GM21528 (cell line): ENCODE data around the gene NEGR1.

Source experiments
- ATAC-seq: cut with Tn5 transposase; IDR thresholded peaks from one replicate; pipeline ENCODE4 v1.9.1; 2021; ENCODE audit warnings: mild to moderate bottlenecking, moderate library complexity; ENCODE audit not compliant: unreplicated experiment, low FRiP score

The NEGR1 gene

DNA sequence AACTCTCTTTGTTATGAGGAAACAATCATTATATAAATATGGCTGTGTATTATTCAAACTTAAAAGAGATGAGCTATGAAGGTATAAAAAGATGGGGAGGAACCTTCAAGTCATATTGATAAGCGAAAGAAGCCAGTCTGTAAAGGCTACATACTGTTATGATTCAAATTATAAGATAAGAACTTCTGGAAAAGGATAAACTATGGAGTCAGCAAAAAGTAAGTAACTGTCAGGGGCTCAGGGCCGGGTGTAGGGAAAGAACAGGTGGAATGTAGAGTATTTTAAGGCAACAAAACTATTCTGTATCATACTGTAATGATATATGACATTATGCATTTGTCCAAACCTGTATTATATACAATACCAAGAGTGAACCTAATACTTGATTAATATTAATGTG is 628.4 kb downstream of the NEGR1 start:
- ATAC-seq: no peak

DNA sequence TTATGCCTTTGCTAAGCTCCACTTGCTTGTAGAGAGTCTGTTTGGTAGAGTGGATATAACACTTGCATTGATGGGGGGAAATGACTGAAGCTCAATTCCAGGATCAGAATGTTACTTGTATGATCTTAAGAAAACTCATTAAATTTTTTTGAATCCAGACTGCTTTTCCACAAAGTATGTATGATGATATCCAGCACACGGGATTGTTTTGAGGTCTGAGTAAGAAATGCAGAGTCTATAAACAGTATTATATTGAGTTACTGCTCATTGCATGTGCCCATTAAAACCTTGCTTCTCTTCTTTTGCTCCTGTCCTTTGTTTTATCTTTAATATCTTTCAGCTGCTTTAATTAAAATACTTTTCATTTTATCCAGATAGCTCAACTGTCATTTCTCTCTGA is 631.1 kb downstream of the NEGR1 start:
- no peak for ATAC-seq

DNA sequence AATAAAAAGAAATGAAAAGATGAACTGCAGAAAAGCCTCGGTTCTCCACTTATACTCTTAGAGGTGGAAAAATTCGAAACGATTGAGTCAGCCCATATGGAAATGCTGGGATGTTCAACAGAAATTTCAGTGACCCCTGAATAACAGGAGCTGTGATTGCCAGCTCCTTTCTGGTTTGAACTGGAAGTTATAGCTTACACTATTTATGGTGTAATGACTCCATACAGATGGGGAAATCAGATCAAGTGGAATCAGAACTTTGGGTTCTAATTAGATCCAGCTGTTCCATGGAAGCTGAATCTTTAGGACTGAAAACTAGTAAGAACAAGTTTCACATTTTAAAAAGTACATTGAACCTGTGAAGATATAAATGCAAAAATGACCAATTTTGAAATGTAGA is 632.2 kb downstream of the NEGR1 start:
- no peak for ATAC-seq

DNA sequence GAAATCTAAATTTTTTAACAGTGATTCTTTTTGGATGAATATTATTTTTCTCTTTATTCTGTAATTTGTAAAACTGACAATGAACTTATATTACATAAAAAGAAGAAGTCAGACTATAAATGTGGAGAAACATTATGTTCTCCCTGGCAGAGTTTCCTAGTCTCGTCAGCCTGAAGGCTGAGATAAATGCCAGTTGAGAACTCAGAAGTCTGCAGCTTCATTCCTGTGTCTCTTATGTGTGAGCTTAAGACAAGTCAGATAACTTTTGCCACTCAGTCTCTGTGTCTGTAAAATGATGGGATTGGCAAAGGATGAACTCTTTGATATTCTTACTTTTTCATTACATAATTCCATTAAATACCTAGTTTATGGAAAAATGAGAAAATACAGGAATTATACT is 632.7 kb downstream of the NEGR1 start:
- ATAC-seq: no peak

DNA sequence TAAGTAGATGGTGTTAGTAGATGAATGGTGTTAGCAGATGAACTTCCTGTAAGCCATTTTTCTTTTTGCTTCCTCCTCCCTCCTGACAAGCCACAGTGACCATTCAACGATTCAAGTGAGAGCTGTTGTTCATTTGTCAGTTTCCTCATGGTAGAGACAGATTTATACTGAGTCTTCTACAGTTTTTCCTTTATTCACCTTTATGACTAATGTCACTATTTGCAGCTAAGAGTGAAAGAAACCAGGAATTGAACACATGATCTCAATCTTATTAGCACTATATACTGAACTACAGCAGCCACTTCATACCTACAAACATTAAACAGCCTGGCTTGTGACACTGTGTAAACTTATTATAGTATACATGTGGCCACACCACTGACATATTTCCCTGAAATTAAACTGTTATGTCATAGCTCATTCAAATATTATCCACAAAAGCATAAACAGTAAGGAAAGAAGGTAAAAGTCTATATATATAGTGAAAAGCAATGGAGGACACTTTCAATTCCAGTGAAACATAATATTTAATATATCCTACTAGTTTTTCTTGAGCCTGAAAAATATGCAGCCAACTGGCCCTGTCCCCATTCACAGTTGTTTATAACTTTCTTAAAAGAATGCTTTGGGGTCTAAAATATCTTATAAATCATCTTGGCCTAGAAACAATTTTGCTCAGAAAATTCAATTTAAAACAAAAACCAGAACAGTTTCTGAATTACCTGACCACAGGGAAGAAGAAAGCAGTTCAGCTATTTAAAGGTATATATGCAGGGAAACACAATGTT is 634.6 kb downstream of the NEGR1 start:
- no peak for ATAC-seq

DNA sequence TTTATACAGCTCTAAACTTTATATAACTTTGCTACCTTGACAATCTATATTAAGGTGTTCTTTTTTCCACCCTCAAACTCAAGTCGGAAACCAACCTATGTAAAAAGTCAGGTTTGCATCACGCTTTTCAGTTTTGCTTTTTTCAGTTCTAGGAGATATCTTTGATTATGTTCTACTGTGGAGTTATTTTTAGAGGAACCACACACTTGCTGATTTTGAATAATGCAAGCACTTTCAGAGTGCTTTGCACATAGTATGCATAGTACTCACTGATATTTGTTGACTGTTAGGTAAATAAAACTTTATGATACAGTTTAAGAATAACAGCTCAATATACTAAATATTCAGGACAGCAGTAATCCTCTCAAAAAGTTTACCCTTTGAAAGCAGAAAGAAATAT is 637.3 kb downstream of the NEGR1 start:
- no peak for ATAC-seq

DNA sequence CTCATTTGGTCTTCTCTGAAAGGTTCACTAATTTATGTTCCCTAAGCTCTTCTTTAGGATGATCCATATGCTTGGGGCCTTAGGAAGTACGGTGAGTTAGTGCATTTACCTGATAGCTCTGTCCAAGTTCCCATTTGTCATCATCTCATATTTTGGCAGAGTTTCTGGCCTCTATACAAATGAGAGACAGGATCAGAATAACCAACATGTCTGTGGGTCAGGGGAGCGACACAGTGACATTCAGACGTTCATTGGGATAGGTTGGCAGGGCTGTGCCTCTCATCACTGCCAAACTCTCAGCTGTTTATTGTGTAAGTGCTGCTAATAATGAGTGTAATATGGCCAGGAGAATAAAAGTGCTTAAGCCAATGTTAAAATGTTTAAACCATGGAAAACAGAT is 640.4 kb downstream of the NEGR1 start:
- ATAC-seq: no peak

DNA sequence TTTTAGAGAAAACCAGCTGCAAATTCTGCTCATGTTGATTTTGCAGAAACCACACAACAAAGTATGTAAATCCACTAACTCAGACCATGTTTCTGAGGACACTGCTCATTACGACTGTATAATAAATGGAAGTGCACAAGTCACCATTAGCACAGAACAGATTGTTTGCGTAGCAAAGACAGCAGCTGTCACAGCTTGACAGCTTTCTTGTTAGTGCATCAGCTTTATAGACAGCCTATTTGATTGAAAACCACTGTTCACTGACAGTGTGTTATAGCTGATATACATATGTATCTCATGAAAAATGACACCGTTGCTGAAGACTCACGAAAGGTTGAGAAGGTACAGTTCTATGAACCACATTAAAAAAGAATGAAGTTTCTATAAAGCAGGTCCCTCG is 641.3 kb downstream of the NEGR1 start:
- ATAC-seq: no peak

DNA sequence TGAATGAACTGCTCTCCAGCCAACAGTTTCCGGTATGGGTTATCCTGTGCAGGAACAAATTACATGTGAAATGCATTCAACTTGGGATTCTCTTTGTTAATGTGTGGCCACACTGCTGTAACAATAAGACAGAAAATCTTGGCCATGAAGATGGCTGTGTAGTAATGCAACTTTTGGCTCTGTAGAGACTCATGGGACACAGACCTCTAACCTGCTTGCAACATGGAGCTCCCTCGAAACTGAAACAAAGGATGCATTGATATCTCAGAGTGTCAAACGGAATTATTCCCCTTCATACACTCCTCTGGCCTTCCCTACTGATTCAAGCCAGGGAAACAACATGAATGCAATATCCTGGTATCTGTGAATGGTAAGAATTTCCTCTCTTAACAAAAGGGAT is 642.2 kb downstream of the NEGR1 start:
- no peak for ATAC-seq

DNA sequence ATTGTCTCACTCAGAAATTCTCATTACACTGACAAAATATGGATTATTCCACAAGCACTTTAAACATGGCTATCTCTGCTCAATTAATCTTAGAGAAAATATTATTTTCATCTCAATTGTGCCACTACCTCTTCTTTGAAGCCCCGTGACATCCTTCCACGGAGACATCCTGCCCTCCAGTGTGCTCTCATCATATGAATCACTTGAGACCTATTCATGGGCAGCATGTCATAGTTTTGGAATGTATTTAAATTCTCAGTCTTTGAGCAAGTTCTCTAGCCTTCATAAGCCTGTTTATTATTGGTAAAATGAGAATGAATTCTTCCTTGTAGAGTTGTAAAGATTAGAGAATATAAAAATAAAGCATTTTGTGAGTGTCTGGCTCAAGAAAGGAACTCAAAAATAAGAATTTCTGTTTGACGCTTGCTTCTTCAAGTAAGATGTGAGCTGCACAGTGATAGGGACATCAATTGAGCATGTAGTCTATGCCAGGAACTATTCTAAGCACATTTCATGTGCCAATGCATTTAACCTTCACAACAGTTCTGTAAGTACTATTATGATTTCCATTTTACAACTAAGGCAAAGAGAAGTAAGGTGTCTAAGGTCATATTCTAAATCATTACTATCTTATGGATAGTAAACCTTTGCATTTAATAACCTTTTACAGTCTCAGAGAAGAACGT is 644.1 kb downstream of the NEGR1 start:
- ATAC-seq: no peak

DNA sequence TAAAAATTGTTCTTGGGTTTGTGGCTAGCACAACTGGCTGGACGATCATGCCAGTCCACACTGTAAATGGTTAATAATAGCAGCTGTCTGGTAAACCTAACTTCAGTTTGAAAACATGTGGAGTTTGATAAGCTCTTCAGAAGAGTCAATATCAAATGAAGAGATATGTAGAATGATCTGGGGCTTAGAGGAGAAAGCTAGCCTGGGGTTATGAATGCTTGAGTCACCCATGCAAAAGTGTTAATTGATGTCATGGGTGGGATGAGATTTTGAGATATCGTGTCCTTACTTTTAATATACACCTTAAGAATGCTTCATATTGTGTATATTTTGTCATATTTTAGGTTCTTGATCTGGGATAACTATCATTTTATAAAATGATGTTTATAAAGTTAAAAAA is 646.8 kb downstream of the NEGR1 start:
- ATAC-seq: no peak

DNA sequence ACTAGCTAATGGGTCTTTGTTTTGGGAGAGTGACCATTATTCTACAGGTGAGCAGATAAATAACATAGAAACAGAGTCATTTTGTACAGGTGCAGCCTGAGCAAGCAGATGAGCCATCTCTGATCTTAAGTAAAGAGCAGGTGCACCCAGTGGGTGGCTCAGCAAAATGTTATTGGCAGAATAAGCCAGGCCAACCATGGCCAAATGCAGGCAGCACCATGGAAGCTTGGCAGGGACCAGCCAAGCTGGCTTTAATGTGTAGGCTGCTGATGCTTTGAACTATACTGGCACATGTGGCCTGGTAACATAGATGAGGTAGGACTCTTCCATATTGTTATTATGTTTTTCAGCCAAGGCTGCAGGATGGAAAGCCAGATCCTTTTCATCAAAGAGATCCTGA is 648.2 kb downstream of the NEGR1 start:
- no peak for ATAC-seq

DNA sequence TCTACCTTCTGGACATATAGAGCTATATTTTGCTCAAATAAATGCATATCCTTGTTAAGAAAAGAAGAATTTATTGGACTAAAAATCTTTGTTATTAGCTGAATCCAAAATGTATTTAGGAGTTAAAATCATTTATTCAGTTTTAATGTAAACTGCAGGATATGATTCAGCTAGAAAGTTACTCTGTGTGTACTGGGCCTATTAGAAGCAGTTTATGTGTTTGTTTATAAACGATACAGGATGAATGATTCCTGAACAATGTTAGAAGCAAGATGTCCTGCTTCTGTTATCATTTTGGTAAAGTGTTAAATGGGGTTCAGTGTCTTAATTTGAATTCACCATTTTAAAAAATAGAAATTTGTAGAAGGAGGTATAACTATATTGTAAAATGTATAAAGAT is 652.3 kb downstream of the NEGR1 start:
- ATAC-seq: no peak

DNA sequence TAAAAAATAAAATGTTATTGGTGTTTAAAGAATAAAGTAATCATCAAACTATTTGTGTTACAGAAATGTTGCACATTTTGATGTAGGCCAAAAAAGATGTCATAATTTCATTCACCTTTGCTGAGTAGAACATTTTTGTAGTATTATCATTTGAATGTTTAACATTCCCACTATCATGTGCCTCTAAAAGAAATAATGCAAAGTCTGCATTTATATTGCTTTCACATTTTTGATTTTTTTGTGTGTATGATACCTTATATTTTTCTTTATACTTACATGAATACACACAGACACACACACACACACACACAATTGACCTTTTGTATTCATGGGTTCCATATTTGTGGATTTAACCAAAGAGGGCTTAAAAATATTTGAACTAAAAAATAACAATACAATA is 657.3 kb downstream of the NEGR1 start:
- no peak for ATAC-seq

DNA sequence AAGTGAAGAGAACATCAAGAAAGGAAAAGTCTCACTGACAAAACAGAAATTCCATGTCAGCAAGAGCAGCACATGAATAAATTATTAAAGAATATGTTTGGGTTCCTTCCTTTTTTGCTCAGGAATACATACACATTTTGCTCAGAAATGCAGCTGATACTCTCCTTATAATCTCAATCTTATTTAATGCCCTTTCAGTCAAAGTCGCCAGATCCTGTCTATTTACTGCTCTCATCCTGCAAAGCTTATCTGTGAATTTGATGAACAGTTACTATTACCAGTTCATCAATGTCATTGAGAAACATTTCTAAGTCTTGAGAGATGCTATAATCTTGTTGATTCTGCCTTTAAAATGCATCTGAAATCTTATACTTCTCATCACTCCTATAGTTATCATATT is 658.5 kb downstream of the NEGR1 start:
- no peak for ATAC-seq

DNA sequence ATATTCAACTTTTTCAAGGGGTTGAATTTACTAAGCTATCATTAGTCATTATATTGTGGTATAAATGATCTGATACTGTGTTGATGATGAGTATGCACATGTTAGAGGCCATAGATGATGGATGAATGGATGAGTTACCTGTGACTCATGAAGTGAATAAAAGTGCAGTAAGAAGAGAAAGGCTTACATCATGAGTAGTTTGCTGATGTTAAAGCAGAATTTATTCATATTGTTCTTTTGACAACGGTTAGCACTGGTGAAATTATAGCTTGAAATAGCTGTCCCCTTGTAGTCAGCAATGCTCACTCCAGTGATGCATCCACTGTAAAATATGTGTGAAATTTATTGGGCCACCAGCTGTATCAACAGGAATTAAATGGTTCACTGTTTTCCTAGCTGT is 660.6 kb downstream of the NEGR1 start:
- no peak for ATAC-seq

DNA sequence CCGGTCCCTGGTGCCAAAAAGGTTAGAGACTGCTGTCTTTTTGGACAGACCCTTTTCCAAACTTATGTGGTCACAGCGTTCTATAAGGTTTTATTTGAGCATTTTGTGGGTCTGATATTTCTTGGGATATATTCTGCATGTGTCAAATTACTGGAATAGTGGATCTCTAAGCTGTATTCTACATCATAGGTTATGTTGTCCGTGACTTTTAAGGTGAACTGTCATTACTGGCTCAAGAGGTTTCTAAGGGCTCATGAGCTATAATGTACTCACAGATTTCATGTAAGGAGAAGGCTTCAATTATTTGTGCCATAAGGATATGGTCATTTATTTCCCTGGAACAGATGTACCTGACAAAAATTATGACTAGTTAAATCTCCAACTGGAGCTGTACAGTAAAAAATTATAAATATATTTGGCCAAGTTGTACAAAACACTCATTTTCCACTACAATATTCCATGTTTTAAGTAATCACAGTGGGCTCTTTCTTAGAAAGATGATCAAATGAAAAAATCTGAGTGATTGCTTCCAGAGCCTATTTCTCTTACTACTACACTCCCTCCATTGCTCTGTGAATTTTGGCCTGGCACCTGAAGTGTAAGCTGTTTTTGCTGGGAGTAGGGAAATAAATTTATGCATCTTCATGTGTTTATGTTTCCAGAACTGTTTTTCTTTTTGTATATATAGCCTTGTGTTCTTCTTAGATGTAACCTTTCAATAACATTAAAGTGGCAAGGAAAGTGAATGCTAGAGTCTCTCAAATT is 663.4 kb downstream of the NEGR1 start:
- ATAC-seq: no peak

DNA sequence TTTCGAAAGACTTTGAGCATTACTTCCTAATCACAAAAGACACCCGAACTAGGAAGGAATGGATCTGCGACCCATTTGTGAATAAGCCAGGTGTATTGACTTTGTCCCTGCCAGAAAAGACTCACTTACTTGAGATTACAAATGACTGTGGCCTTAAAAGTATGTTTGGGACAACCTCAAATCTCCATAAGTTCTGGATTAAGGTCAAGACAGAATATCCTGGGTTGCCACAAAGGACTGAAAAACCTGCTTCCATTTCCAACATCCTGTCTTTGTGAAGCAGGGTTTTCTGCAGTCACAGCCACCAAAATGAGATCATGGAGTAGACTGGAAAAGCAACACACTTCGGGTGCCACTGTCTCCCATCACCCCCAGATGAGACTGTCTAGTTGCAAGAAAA is 664.1 kb downstream of the NEGR1 start:
- no peak for ATAC-seq

DNA sequence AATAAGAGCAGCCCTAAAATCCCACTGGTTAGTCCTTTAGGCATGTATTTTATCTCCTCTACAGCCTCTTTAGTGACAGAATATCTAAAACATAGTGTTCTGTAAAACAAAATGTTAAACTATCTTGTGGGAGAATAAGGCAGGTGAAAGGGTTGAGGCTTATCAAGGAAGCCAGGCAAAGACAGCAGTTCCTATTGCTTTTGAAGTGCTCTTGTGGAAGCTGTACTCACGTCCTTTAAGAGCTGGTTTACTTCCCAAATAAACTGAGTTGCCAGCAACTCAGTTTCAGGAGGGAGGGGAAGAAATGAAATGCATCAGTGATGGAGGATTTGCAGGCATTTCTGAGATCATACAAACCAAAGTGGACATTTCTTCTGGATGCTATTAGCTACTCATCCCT is 671.9 kb downstream of the NEGR1 start:
- no peak for ATAC-seq

DNA sequence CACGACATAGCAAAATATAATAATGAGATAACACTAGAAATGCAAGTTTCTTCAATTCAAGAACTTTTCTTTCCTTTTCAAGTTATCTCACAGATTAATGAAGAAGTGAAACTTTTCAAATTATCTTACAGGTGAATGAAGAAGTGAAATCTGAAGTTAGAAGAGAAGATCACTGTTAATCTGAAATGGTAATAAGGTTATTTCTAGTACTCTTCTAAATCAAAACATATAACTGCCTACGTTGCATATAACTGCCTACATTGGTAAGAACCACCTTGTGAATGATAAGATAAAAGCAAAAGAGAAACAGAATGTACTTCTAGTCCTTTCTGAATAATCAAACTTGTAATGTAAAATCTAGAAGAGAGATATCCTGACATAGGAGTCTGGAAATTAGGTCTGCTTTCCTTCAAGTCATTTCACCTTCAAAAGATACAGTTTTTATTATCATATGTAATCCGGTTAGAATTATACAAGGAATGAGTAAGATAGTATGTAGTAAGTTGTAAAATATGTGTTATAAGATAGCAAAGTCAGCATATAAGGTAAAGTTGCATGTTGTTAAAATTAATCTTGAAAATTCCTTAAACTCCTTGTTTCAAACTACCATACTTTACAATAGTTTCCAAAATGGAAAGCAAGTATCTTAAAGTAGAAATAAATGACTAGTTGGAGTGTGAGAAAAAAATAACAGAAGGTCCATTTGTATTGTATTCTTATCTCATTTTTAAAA is 679.1 kb downstream of the NEGR1 start:
- no peak for ATAC-seq

DNA sequence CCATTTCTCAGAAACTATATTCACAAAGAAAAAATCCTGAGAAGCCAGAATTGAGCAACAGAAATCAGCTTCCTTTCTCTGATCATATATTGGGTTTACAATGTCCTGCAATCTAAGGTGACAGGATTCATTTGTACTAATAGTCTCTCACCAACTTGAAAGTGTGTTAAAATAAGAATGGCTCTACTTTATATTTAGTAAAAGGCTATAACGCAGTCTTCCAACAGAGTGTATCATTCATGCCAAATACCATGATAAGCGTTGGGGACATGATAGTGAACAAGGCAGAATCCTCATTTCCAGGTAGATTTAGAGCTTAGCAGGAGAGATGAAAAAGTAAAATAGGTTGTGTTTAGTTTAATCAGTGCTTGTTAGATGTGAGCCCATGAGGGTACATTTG is 682.3 kb downstream of the NEGR1 start:
- no peak for ATAC-seq
